Progenitor cell of endocrine pancreas (in vitro differentiated cells): Measurements from ENCODE around the gene ARHGEF28. TPM values are rescaled to one million over a fixed set of nuclear protein-coding genes. Genes with fewer than 3 reads are reported as not detected.

Experiments used
- DNase-seq: peaks from one replicate; pipeline ENCODE4 v3.0.0; 2021; ENCODE audit warnings: low spot score; ENCODE audit not compliant: unreplicated experiment
- H3K27ac Mint-ChIP-seq: 2 replicates; pipeline ENCODE4 v1.8.0; 2021; ENCODE audit warnings: mild to moderate bottlenecking, moderate library complexity, mixed read lengths
- H3K27me3 Mint-ChIP-seq: 2 replicates; pipeline ENCODE4 v1.8.0; 2021; ENCODE audit warnings: mixed read lengths
- H3K36me3 Mint-ChIP-seq: 2 replicates; pipeline ENCODE4 v1.8.0; 2022; ENCODE audit warnings: mixed read lengths; ENCODE audit not compliant: insufficient read depth
- H3K4me1 Mint-ChIP-seq: 2 replicates; pipeline ENCODE4 v1.8.0; 2021; ENCODE audit warnings: low read depth, mixed read lengths
- H3K4me3 Mint-ChIP-seq: 2 replicates; pipeline ENCODE4 v1.8.0; 2021; ENCODE audit warnings: low read depth, mild to moderate bottlenecking, moderate library complexity, mixed read lengths
- H3K9me3 Mint-ChIP-seq: 2 replicates; pipeline ENCODE4 v1.8.0; 2021; ENCODE audit warnings: low read depth, mixed read lengths
- CTCF ChIP-seq: fragments of 200-600 bp; sonication (generic); IDR thresholded peaks from one replicate; pipeline ENCODE4 v1.5.0; 2021; ENCODE audit warnings: antibody characterized with exemption, mild to moderate bottlenecking; ENCODE audit not compliant: unreplicated experiment
- total RNA-seq: library from RNA; stranded (reverse); gene quantifications from 2 replicates; pipeline ENCODE4 v1.2.1, GENCODE V29; 2021

Gene ARHGEF28
- total RNA-seq, 1 donor from 2014 or later: 15.0 TPM

DNA sequence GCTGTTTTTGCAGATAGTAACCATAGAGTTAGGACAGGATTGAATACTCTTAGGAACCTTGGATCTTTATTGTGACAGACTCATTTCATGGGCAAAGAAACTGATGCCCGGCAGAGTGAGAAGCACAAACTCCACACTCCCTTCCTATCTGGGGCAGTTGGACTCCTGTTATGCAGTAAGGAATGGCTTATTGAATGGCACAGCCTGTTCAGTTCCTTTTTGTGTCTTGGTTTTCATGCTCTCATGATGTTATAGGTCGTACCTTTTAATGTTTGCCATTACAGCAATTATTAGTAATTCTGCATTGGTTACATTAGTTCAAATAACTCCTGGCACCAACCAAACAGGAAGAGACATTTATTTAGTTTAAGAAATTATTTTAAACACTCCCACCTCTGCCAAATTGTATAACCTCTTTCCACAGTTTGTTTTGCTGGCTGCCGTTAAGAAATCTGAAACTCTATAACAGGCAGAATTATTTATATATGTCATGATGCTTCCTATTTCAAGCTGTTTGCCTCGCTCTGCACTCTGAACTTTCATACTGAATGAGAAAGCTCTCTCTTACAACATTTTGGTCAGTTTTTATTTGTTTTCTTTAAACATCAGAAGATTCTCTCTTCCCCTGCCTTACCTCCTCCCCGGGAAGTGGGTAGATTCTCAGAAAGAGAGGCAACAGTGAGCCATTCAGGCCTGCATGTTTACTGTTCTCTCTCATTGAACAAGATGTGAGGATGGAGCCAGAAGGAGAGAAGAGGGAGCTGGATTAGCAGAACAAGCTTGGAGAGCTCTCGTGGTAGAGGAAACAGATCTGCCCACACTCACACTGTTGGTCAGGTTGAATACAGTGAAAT is 144.4 kb downstream of the ARHGEF28 start:
- no peak for TF ChIP-seq CTCF
- Mint-ChIP-seq H3K4me1 (no peaks in the 10 kb centered on the region), H3K4me3 (no peak overlapping the region), H3K36me3 (no peaks in the 10 kb centered on the region), H3K9me3 (peaks cover 9% of the 10 kb centered on the region), H3K27ac (no peak overlapping the region), H3K27me3 (no peaks in the 10 kb centered on the region)
- DNase-seq: no peak

- H3K27ac Mint-ChIP-seq: no peak overlapping the region
Observed at GRCh38 chr5:73774924-73775323, 148.9 kb downstream of the ARHGEF28 start.

DNA sequence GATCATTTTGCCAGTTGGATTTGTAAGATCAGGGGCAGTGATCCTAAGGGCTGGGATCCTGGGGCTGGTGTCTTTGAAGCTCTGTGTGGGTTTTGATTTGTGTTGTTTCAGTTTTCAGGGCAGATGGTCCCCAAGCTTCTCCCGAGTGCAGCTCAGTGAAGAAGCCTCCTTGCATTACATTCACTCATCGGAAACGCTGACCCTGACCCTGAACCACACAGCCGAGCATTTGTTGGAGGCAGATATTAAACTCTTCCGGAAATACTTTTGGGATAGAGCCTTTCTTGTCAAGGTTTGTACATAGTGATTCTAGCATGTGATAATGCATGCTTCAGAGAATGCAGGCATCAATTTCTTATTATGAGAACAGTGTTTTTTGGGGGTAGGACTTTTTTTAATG is 150.4 kb downstream of the ARHGEF28 start:
- Mint-ChIP-seq H3K4me3 (no peak overlapping the region), H3K27me3 (no peaks in the 10 kb centered on the region), H3K36me3 (no peaks in the 10 kb centered on the region), H3K4me1 (peaks cover 2% of the 10 kb centered on the region), H3K27ac (no peak overlapping the region), H3K9me3 (no peaks in the 10 kb centered on the region)
- TF ChIP-seq CTCF: no peak
- DNase-seq: no peak

More at GRCh38 chr5:73774924-73775323, 148.9 kb downstream of the ARHGEF28 start:
- Mint-ChIP-seq H3K4me3 (no peak overlapping the region), H3K36me3 (no peaks in the 10 kb centered on the region), H3K4me1 (no peaks in the 10 kb centered on the region), H3K27me3 (no peaks in the 10 kb centered on the region), H3K9me3 (no peaks in the 10 kb centered on the region)
- DNase-seq: no peak
- no peak for TF ChIP-seq CTCF

DNA sequence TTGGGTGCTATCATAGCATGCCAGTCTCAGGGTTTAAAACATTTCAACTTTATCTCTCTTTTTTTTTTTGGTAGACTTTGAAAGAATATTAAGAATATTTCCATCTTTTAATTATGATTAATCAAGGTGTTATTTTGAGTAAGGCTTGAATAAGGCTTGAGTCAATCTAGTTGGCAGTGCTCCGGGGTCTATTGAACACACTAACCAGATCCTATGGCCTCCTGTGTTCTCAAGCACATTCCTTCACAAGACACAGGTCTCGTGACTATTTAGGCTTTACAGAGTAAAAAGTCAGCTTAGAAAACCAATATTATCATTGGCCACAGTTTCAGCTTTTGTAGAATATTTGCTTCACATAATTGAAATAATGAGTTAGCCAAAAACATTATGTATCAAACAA is 151.2 kb downstream of the ARHGEF28 start:
- DNase-seq: no peak
- no peak overlapping the region for H3K4me3 Mint-ChIP-seq
- peaks cover 2% of the 10 kb centered on the region for H3K4me1 Mint-ChIP-seq
- no peaks in the 10 kb centered on the region for H3K27me3 Mint-ChIP-seq
- TF ChIP-seq CTCF: no peak
- no peaks in the 10 kb centered on the region for H3K36me3 Mint-ChIP-seq
- no peak overlapping the region for H3K27ac Mint-ChIP-seq
- H3K9me3 Mint-ChIP-seq: no peaks in the 10 kb centered on the region

DNA sequence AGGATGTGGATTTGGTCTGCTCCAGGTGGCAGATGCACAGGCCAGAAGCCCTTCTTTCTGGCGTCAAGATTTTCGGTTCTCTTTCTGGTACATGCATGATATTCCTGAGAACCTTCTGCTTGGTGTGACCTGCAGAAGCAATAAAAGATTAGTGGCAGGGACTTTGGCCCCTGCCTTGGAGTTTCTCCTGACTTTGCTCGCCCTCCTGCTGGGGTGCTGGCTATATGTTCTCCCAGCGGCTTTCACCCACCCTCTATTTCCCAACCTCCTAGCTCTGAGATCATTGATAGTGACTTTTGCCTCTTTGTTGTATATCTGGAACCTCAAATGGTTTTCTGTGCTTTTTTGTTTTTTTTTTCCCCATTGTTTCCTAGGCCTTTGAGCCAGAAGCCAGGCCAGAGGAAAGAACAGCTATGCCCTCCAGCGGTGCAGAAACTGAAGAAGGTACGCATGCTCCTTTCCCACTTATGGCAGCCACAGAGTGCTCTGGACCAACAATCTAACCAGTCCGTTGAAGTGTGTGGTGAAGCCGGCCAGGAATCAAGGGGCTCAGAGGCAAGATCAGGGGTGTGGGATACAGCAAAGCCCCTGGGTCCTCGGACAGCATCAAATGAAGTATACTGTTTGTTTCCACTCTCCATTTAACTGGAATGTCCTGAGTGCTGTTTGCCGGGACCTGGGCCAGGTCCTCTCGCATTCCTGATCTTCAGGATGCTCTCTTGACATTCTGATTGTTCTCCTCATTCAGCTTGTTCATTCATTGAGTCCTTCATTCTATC is 154.5 kb downstream of the ARHGEF28 start:
- Mint-ChIP-seq H3K9me3 (no peaks in the 10 kb centered on the region), H3K36me3 (no peaks in the 10 kb centered on the region), H3K4me1 (peaks cover 2% of the 10 kb centered on the region), H3K27me3 (no peaks in the 10 kb centered on the region), H3K4me3 (no peak overlapping the region), H3K27ac (no peak overlapping the region)
- TF ChIP-seq CTCF: no peak
- DNase-seq: no peak
